HepG2 (cell line): ENCODE data around the gene BORCS5.

Experiments used
- CBFB ChIP-seq: sonication (generic); formaldehyde crosslinking; IDR thresholded peaks from 2 replicates; pipeline ENCODE4 v1.4.0; 2020; ENCODE audit warnings: missing genetic modification reagents
- FOXP1 ChIP-seq, 2 experiments: fragments of 450-650 bp in 1 of 2; IDR thresholded peaks; 2 replicates each; pipeline ENCODE4 v1.6.1; 2017 to 2018; ENCODE audit warnings: antibody characterized with exemption in 1 of 2
- KDM2A ChIP-seq: sonication (generic); formaldehyde crosslinking; IDR thresholded peaks from 2 replicates; pipeline ENCODE4 v1.4.0; 2020; ENCODE audit warnings: low read depth, missing genetic modification reagents, borderline replicate concordance
- NCOA1 ChIP-seq: sonication (generic); formaldehyde crosslinking; IDR thresholded peaks from 2 replicates; pipeline ENCODE4 v1.9.0; 2021; ENCODE audit warnings: missing genetic modification reagents
- NCOA2 ChIP-seq: sonication (generic); formaldehyde crosslinking; IDR thresholded peaks from 2 replicates; pipeline ENCODE4 v1.8.0; 2022; ENCODE audit warnings: inconsistent platforms
- NRL ChIP-seq: sonication (generic); formaldehyde crosslinking; IDR thresholded peaks from 2 replicates; pipeline ENCODE4 v1.5.0; 2020; ENCODE audit warnings: missing genetic modification reagents, mild to moderate bottlenecking, moderate library complexity, borderline replicate concordance
- RNF2 ChIP-seq: fragments of 450-650 bp; conservative IDR thresholded peaks from 2 replicates; pipeline ENCODE4 v1.6.1; 2016; ENCODE audit warnings: low read depth
- SSRP1 ChIP-seq: IDR thresholded peaks from 2 replicates; pipeline ENCODE4 v1.6.1; 2016; ENCODE audit warnings: control low read depth
- TF ChIP-seq, protein P1 (sequence below): sonication (generic); formaldehyde crosslinking; IDR thresholded peaks from 2 replicates; pipeline ENCODE4 v1.4.0; 2020; ENCODE audit warnings: missing genetic modification reagents
- TF ChIP-seq, protein P2 (sequence below): sonication (generic); formaldehyde crosslinking; IDR thresholded peaks from 2 replicates; pipeline ENCODE4 v1.4.0; 2020; ENCODE audit warnings: missing genetic modification reagents, borderline replicate concordance
- TF ChIP-seq, protein P3 (sequence below): sonication (generic); formaldehyde crosslinking; IDR thresholded peaks from 2 replicates; pipeline ENCODE4 v1.5.0; 2020; ENCODE audit warnings: mild to moderate bottlenecking, missing genetic modification reagents, moderate library complexity
- TF ChIP-seq, protein P4 (sequence below): sonication (generic); formaldehyde crosslinking; IDR thresholded peaks from 2 replicates; pipeline ENCODE4 v1.4.0; 2020; ENCODE audit warnings: missing genetic modification reagents, borderline replicate concordance
- TF ChIP-seq, protein P5 (sequence below): sonication (generic); formaldehyde crosslinking; IDR thresholded peaks from 2 replicates; pipeline ENCODE4 v1.4.0; 2020; ENCODE audit warnings: low read depth, mild to moderate bottlenecking, missing genetic modification reagents

DNA sequence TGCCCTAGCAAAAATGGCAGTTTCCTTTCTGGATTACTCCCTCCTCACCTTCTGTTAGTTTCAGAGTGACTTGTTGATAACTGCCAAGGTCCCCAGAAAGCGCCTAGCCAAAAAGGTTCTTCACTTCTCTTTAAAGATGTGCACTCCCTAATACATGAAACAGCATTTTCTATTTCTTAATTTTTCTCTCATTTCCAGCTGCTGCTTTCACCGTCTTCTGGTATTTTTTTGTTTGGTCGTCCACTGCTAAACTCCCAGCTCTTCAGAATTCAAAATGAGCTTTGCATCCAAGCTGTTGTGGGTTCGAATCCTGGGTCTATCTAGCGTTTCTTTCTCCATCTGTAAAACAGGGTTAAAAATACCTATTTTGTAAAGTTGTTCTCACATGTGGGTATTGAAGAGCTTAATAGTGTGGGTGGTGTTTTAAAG, 397 bp upstream of the BORCS5 start:
- no peak for TF ChIP-seq SSRP1
- TF ChIP-seq, protein P1, sequence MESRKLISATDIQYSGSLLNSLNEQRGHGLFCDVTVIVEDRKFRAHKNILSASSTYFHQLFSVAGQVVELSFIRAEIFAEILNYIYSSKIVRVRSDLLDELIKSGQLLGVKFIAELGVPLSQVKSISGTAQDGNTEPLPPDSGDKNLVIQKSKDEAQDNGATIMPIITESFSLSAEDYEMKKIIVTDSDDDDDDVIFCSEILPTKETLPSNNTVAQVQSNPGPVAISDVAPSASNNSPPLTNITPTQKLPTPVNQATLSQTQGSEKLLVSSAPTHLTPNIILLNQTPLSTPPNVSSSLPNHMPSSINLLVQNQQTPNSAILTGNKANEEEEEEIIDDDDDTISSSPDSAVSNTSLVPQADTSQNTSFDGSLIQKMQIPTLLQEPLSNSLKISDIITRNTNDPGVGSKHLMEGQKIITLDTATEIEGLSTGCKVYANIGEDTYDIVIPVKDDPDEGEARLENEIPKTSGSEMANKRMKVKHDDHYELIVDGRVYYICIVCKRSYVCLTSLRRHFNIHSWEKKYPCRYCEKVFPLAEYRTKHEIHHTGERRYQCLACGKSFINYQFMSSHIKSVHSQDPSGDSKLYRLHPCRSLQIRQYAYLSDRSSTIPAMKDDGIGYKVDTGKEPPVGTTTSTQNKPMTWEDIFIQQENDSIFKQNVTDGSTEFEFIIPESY (CRISPR knock-in tag), result no peak
- TF ChIP-seq, protein P2, sequence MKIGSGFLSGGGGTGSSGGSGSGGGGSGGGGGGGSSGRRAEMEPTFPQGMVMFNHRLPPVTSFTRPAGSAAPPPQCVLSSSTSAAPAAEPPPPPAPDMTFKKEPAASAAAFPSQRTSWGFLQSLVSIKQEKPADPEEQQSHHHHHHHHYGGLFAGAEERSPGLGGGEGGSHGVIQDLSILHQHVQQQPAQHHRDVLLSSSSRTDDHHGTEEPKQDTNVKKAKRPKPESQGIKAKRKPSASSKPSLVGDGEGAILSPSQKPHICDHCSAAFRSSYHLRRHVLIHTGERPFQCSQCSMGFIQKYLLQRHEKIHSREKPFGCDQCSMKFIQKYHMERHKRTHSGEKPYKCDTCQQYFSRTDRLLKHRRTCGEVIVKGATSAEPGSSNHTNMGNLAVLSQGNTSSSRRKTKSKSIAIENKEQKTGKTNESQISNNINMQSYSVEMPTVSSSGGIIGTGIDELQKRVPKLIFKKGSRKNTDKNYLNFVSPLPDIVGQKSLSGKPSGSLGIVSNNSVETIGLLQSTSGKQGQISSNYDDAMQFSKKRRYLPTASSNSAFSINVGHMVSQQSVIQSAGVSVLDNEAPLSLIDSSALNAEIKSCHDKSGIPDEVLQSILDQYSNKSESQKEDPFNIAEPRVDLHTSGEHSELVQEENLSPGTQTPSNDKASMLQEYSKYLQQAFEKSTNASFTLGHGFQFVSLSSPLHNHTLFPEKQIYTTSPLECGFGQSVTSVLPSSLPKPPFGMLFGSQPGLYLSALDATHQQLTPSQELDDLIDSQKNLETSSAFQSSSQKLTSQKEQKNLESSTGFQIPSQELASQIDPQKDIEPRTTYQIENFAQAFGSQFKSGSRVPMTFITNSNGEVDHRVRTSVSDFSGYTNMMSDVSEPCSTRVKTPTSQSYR (CRISPR knock-in tag), result no peak
- no peak for TF ChIP-seq NRL (CRISPR knock-in tag)
- TF ChIP-seq NCOA2 (CRISPR knock-in tag), result no peak
- no peak for TF ChIP-seq CBFB (CRISPR knock-in tag)
- no peak for TF ChIP-seq KDM2A (CRISPR knock-in tag)
- TF ChIP-seq, protein P3, sequence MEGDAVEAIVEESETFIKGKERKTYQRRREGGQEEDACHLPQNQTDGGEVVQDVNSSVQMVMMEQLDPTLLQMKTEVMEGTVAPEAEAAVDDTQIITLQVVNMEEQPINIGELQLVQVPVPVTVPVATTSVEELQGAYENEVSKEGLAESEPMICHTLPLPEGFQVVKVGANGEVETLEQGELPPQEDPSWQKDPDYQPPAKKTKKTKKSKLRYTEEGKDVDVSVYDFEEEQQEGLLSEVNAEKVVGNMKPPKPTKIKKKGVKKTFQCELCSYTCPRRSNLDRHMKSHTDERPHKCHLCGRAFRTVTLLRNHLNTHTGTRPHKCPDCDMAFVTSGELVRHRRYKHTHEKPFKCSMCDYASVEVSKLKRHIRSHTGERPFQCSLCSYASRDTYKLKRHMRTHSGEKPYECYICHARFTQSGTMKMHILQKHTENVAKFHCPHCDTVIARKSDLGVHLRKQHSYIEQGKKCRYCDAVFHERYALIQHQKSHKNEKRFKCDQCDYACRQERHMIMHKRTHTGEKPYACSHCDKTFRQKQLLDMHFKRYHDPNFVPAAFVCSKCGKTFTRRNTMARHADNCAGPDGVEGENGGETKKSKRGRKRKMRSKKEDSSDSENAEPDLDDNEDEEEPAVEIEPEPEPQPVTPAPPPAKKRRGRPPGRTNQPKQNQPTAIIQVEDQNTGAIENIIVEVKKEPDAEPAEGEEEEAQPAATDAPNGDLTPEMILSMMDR (CRISPR knock-in tag), result no peak
- TF ChIP-seq FOXP1 (IDR thresholded peaks at IDR 0.05), result no peak
- no peak for TF ChIP-seq FOXP1 (CRISPR knock-in tag; IDR thresholded peaks at IDR 0.05)
- TF ChIP-seq, protein P4, sequence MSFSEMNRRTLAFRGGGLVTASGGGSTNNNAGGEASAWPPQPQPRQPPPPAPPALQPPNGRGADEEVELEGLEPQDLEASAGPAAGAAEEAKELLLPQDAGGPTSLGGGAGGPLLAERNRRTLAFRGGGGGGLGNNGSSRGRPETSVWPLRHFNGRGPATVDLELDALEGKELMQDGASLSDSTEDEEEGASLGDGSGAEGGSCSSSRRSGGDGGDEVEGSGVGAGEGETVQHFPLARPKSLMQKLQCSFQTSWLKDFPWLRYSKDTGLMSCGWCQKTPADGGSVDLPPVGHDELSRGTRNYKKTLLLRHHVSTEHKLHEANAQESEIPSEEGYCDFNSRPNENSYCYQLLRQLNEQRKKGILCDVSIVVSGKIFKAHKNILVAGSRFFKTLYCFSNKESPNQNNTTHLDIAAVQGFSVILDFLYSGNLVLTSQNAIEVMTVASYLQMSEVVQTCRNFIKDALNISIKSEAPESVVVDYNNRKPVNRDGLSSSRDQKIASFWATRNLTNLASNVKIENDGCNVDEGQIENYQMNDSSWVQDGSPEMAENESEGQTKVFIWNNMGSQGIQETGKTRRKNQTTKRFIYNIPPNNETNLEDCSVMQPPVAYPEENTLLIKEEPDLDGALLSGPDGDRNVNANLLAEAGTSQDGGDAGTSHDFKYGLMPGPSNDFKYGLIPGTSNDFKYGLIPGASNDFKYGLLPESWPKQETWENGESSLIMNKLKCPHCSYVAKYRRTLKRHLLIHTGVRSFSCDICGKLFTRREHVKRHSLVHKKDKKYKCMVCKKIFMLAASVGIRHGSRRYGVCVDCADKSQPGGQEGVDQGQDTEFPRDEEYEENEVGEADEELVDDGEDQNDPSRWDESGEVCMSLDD (CRISPR knock-in tag), result no peak
- no peak for TF ChIP-seq NCOA1 (CRISPR knock-in tag)
- TF ChIP-seq, protein P5, sequence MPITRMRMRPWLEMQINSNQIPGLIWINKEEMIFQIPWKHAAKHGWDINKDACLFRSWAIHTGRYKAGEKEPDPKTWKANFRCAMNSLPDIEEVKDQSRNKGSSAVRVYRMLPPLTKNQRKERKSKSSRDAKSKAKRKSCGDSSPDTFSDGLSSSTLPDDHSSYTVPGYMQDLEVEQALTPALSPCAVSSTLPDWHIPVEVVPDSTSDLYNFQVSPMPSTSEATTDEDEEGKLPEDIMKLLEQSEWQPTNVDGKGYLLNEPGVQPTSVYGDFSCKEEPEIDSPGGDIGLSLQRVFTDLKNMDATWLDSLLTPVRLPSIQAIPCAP, result no peak
- TF ChIP-seq RNF2, result no peak
